Measurements from ENCODE around the gene C16orf87.

Gene C16orf87

DNA sequence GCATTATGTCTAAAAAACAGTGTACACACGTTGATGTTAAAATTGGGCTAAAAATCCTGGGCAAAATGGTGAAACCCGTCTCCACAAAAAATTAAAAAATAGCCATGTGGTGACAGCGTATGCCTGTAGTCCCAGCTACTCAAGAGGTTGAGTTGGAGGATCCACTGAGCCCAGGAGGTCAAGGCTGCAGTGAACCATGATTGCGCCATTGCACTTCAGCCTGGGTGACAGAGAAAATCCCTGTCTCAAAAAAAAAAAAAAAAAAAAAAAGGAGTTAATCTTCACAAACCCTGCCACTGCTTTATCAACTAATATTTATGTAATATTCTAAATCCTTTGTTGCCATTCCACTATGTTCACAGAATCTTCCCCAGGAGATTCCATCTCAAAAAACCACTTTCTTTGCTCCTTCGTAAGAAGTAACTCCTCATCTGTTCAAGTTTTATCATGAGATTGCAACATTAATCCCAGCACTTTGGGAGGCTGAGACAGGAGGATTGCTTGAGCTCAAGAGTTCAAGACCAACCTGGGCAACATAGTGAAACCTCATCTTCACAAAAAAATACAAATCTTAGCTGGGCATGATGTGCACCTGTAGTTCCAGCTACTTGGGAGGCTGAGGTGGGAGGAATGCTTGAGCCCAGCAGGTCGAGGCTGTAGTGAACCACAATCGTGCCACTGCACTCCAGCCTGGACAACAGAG is 1.9 kb upstream of the C16orf87 start:
- Histone ChIP-seq H4K12ac (ENCODE audit: low read depth, low read length) (no peak overlapping the region), H3K36me3 (ENCODE audit: control insufficient read depth in 1 of 2, insufficient read depth in 2 of 2, low read length in 2 of 2) (no peaks in the 10 kb centered on the region), H3K9ac (ENCODE audit: low read length) (no peak overlapping the region), H2AFZ (ENCODE audit: insufficient read depth, low read length, poor library complexity) (no peak overlapping the region), H3K4me2 (ENCODE audit: low read length) (no peak overlapping the region), H3K4me3 (ENCODE audit: low read depth, low read length) (no peak overlapping the region), H3K14ac (ENCODE audit: low read length) (no peak overlapping the region), H3K27me3 (ENCODE audit: insufficient read depth, low read length) (no peaks in the 10 kb centered on the region), H3K4ac (ENCODE audit: low read depth, low read length) (no peak overlapping the region), H3K4me1 (ENCODE audit: control insufficient read depth in 1 of 2, insufficient read depth in 2 of 2, low read length in 2 of 2) (peaks cover under 1 to 2% of the 10 kb centered on the region in 2 experiments), H3K27ac (ENCODE audit: low read depth, low read length) (no peak overlapping the region), H4K91ac (ENCODE audit: low read depth, low read length) (no peak overlapping the region), H3K79me1 (ENCODE audit: low read length) (peaks cover 11% of the 10 kb centered on the region), H2BK120ac (ENCODE audit: insufficient read depth, low read length, poor library complexity) (no peak overlapping the region), H2BK12ac (ENCODE audit: low read length) (no peak overlapping the region), H3K9me3 (ENCODE audit: insufficient read depth, low read depth, low read length) (no peaks in the 10 kb centered on the region), H3K23ac (ENCODE audit: low read length) (no peak overlapping the region), H2BK5ac (ENCODE audit: low read depth, low read length, poor library complexity) (no peak overlapping the region), H4K8ac (ENCODE audit: low read depth, low read length) (no peak overlapping the region), H3K18ac (ENCODE audit: low read length) (no peak overlapping the region), H2AK5ac (ENCODE audit: low read length) (no peak overlapping the region), H3K79me2 (ENCODE audit: control insufficient read depth, insufficient read depth, low read length, poor library complexity) (peaks cover 12% of the 10 kb centered on the region)
- no peak for DNase-seq
- WGBS (ENCODE audit: extremely low coverage, insufficient coverage, insufficient read length): no CpG with 5 or more reads among the region's 7 CpGs

DNA sequence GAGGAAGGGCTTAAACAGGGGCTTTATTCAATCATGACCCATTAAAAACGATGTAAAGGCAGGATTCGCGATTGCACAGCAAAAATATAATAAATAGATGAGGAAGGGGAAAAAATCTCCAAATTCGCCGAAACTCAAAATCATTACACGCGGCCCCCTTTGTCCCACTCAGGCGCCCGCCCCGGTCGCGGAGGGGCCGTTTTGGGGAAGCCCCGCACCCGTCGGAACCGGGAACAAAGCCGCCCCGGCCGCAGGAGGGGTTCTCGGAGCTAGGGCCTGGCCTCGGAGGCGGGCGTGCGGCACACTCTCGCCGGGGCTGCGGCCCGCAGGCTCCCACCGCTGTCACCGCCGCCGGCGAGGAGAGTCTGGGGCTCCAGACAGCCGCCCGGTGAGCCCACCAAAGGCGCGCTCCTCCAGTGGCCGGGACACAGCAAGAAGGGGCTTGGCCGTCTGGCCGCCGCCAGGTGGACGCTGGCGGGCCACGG is 521 bp downstream of the C16orf87 start:
- peak overlapping the region; percentile 99 for H2BK120ac ChIP-seq (ENCODE audit: insufficient read depth, low read length, poor library complexity)
- H3K27ac ChIP-seq (ENCODE audit: low read depth, low read length): peak overlapping the region; percentile 97
- H3K79me2 ChIP-seq (ENCODE audit: control insufficient read depth, insufficient read depth, low read length, poor library complexity): peaks cover 15% of the 10 kb centered on the region
- no peaks in the 10 kb centered on the region for H3K36me3 ChIP-seq (ENCODE audit: control insufficient read depth in 1 of 2, insufficient read depth in 2 of 2, low read length in 2 of 2)
- peak overlapping the region; percentile 100 for H2AK5ac ChIP-seq (ENCODE audit: low read length)
- peak overlapping the region; percentile 86 for H3K4me3 ChIP-seq (ENCODE audit: low read depth, low read length)
- peak overlapping the region; percentile 100 for H2BK5ac ChIP-seq (ENCODE audit: low read depth, low read length, poor library complexity)
- peak overlapping the region; percentile 86 for H4K8ac ChIP-seq (ENCODE audit: low read depth, low read length)
- H2AFZ ChIP-seq (ENCODE audit: insufficient read depth, low read length, poor library complexity): peak overlapping the region; percentile 94
- no peaks in the 10 kb centered on the region for H3K9me3 ChIP-seq (ENCODE audit: insufficient read depth, low read depth, low read length)
- no peak overlapping the region for H3K23ac ChIP-seq (ENCODE audit: low read length)
- peaks cover 2 to 3% of the 10 kb centered on the region in 2 experiments for H3K4me1 ChIP-seq (ENCODE audit: control insufficient read depth in 1 of 2, insufficient read depth in 2 of 2, low read length in 2 of 2)
- H3K9ac ChIP-seq (ENCODE audit: low read length): peak overlapping the region; percentile 98
- DNase-seq: peak; percentile 37 to 49
- no peaks in the 10 kb centered on the region for H3K27me3 ChIP-seq (ENCODE audit: insufficient read depth, low read length)
- WGBS (ENCODE audit: extremely low coverage, insufficient coverage, insufficient read length): no CpG with 5 or more reads among the region's 45 CpGs
- H3K79me1 ChIP-seq (ENCODE audit: low read length): peaks cover 11% of the 10 kb centered on the region
- peak overlapping the region; percentile 81 for H2BK12ac ChIP-seq (ENCODE audit: low read length)
- H3K18ac ChIP-seq (ENCODE audit: low read length): peak overlapping the region; percentile 100
- H3K4me2 ChIP-seq (ENCODE audit: low read length): peak overlapping the region; percentile 52
- H3K4ac ChIP-seq (ENCODE audit: low read depth, low read length): peak overlapping the region; percentile 100
- H4K12ac ChIP-seq (ENCODE audit: low read depth, low read length): peak overlapping the region; percentile 100
- H4K91ac ChIP-seq (ENCODE audit: low read depth, low read length): peak overlapping the region; percentile 100
- peak overlapping the region; percentile 100 for H3K14ac ChIP-seq (ENCODE audit: low read length)

DNA sequence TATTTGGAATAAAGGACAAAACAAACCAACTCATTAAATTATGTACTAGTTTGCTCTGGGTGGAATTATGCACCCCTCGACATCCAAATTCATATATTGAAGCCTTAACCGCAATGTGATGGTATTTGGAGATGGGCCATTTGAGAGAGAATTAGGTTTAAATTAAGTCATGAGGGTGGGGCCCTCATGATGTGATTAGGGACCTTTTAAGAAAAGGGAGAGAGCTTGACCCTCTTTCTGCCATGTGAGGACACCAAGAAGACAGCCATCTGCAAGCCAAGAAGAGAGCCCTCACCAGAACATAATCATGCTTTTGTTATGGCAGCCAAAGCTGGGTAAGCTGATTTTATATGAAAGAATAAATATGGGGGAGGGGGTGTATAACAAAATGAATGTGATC is 2.0 kb downstream of the C16orf87 start:
- peak overlapping the region; percentile 58 for H2BK12ac ChIP-seq (ENCODE audit: low read length)
- peak overlapping the region; percentile 49 for H2BK5ac ChIP-seq (ENCODE audit: low read depth, low read length, poor library complexity)
- H3K27ac ChIP-seq (ENCODE audit: low read depth, low read length): no peak overlapping the region
- H2AFZ ChIP-seq (ENCODE audit: insufficient read depth, low read length, poor library complexity): no peak overlapping the region
- no CpG with 5 or more reads among the region's 2 CpGs for WGBS (ENCODE audit: extremely low coverage, insufficient coverage, insufficient read length)
- peaks cover 2 to 3% of the 10 kb centered on the region in 2 experiments for H3K4me1 ChIP-seq (ENCODE audit: control insufficient read depth in 1 of 2, insufficient read depth in 2 of 2, low read length in 2 of 2)
- peaks cover 11% of the 10 kb centered on the region for H3K79me1 ChIP-seq (ENCODE audit: low read length)
- DNase-seq: no peak
- H4K91ac ChIP-seq (ENCODE audit: low read depth, low read length): no peak overlapping the region
- H3K36me3 ChIP-seq (ENCODE audit: control insufficient read depth in 1 of 2, insufficient read depth in 2 of 2, low read length in 2 of 2): no peaks in the 10 kb centered on the region
- H3K23ac ChIP-seq (ENCODE audit: low read length): no peak overlapping the region
- no peak overlapping the region for H2AK5ac ChIP-seq (ENCODE audit: low read length)
- H3K18ac ChIP-seq (ENCODE audit: low read length): no peak overlapping the region
- H3K4me2 ChIP-seq (ENCODE audit: low read length): peak overlapping the region; percentile 70
- H4K12ac ChIP-seq (ENCODE audit: low read depth, low read length): no peak overlapping the region
- H3K9me3 ChIP-seq (ENCODE audit: insufficient read depth, low read depth, low read length): no peaks in the 10 kb centered on the region
- H2BK120ac ChIP-seq (ENCODE audit: insufficient read depth, low read length, poor library complexity): no peak overlapping the region
- H3K79me2 ChIP-seq (ENCODE audit: control insufficient read depth, insufficient read depth, low read length, poor library complexity): peaks cover 15% of the 10 kb centered on the region
- peak overlapping the region; percentile 98 for H3K4ac ChIP-seq (ENCODE audit: low read depth, low read length)
- H3K14ac ChIP-seq (ENCODE audit: low read length): no peak overlapping the region
- no peak overlapping the region for H3K9ac ChIP-seq (ENCODE audit: low read length)
- H3K4me3 ChIP-seq (ENCODE audit: low read depth, low read length): no peak overlapping the region
- no peaks in the 10 kb centered on the region for H3K27me3 ChIP-seq (ENCODE audit: insufficient read depth, low read length)
- H4K8ac ChIP-seq (ENCODE audit: low read depth, low read length): peak overlapping the region; percentile 38

DNA sequence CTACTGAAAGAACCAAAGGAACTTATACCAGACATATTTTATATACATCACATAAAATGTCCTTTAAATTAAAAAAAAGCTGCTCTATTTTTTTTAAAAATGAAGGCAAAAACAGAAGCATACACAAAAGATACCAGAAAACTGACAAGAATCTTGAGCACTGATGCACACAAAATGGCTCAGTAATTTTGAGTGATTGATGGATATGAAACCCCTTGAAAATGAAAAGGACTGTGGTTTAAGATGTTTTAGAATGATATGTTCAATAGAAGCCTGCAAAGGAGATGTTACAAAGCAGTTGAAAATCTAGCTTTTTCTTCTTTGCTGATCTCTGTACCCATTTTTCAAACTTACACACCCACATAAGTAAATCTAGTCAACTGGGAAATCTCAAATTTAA is 2.7 kb downstream of the C16orf87 start:
- Histone ChIP-seq H3K4me3 (ENCODE audit: low read depth, low read length) (no peak overlapping the region), H4K91ac (ENCODE audit: low read depth, low read length) (no peak overlapping the region), H3K79me2 (ENCODE audit: control insufficient read depth, insufficient read depth, low read length, poor library complexity) (peaks cover 15% of the 10 kb centered on the region), H3K36me3 (ENCODE audit: control insufficient read depth in 1 of 2, insufficient read depth in 2 of 2, low read length in 2 of 2) (no peaks in the 10 kb centered on the region), H3K4me2 (ENCODE audit: low read length) (no peak overlapping the region), H3K79me1 (ENCODE audit: low read length) (peaks cover 11% of the 10 kb centered on the region), H3K27ac (ENCODE audit: low read depth, low read length) (no peak overlapping the region), H3K9ac (ENCODE audit: low read length) (no peak overlapping the region), H3K18ac (ENCODE audit: low read length) (no peak overlapping the region), H4K8ac (ENCODE audit: low read depth, low read length) (no peak overlapping the region), H4K12ac (ENCODE audit: low read depth, low read length) (no peak overlapping the region), H3K14ac (ENCODE audit: low read length) (no peak overlapping the region), H3K27me3 (ENCODE audit: insufficient read depth, low read length) (no peaks in the 10 kb centered on the region), H2BK12ac (ENCODE audit: low read length) (no peak overlapping the region), H3K4ac (ENCODE audit: low read depth, low read length) (no peak overlapping the region), H3K9me3 (ENCODE audit: insufficient read depth, low read depth, low read length) (no peaks in the 10 kb centered on the region), H3K23ac (ENCODE audit: low read length) (no peak overlapping the region), H2AFZ (ENCODE audit: insufficient read depth, low read length, poor library complexity) (no peak overlapping the region), H2BK5ac (ENCODE audit: low read depth, low read length, poor library complexity) (no peak overlapping the region), H2AK5ac (ENCODE audit: low read length) (no peak overlapping the region), H3K4me1 (ENCODE audit: control insufficient read depth in 1 of 2, insufficient read depth in 2 of 2, low read length in 2 of 2) (peaks cover 2 to 3% of the 10 kb centered on the region in 2 experiments), H2BK120ac (ENCODE audit: insufficient read depth, low read length, poor library complexity) (no peak overlapping the region)
- no peak for DNase-seq
